ENCODE results near the gene TXNRD2.

GRCh38 chr22:19844377-19845053, 97.1 kb downstream of the TXNRD2 start:
- TF ChIP-seq TAF1 (IDR thresholded peaks at IDR 0.05; ENCODE audit: borderline replicate concordance, low read depth, low read length), result no peak
- TF ChIP-seq POLR2AphosphoS5 (IDR thresholded peaks at IDR 0.05; ENCODE audit: low read depth, low read length), result no peak
